Measurements from ENCODE around the gene ZNF385A. TPM values are rescaled to one million over a fixed set of nuclear protein-coding genes. Genes with fewer than 3 reads are reported as not detected.

The ZNF385A gene
- total RNA-seq, 1 donor from 2014 or later, result 5.6 TPM

- no peaks in the 10 kb centered on the region for H3K27me3 ChIP-seq (ENCODE audit: control insufficient read depth, insufficient read depth, low read length)
- peaks cover 7% of the 10 kb centered on the region for H3K36me3 ChIP-seq (ENCODE audit: control insufficient read depth, insufficient read depth, low read length)
- DNase-seq (ENCODE audit: low read depth), result no peak
- TF ChIP-seq CTCF (IDR thresholded peaks at IDR 0.05; ENCODE audit: insufficient read depth, low read length, poor library complexity, severe bottlenecking), result no peak
- no peak overlapping the region for H3K4me3 ChIP-seq (ENCODE audit: low read depth, low read length)
Observed at GRCh38 chr12:54397157-54397556, 12.6 kb upstream of the ZNF385A start.

- no peak for TF ChIP-seq CTCF (IDR thresholded peaks at IDR 0.05; ENCODE audit: insufficient read depth, low read length, poor library complexity, severe bottlenecking)
- no peak for DNase-seq (ENCODE audit: low read depth)
- H3K36me3 ChIP-seq (ENCODE audit: control insufficient read depth, insufficient read depth, low read length), result peaks cover 2% of the 10 kb centered on the region
- no peaks in the 10 kb centered on the region for H3K27me3 ChIP-seq (ENCODE audit: control insufficient read depth, insufficient read depth, low read length)
- no peak overlapping the region for H3K4me3 ChIP-seq (ENCODE audit: low read depth, low read length)
Observed at GRCh38 chr12:54395545-54395944, 11.0 kb upstream of the ZNF385A start.

GRCh38 chr12:54394986-54395385 lies 10.5 kb upstream of the ZNF385A start:
- peaks cover 2% of the 10 kb centered on the region for H3K36me3 ChIP-seq (ENCODE audit: control insufficient read depth, insufficient read depth, low read length)
- TF ChIP-seq CTCF (IDR thresholded peaks at IDR 0.05; ENCODE audit: insufficient read depth, low read length, poor library complexity, severe bottlenecking), result no peak
- no peaks in the 10 kb centered on the region for H3K27me3 ChIP-seq (ENCODE audit: control insufficient read depth, insufficient read depth, low read length)
- H3K4me3 ChIP-seq (ENCODE audit: low read depth, low read length), result no peak overlapping the region
- no peak for DNase-seq (ENCODE audit: low read depth)

- no peak for DNase-seq (ENCODE audit: low read depth)
- Histone ChIP-seq H3K4me3 (ENCODE audit: low read depth, low read length) (no peak overlapping the region), H3K27me3 (ENCODE audit: control insufficient read depth, insufficient read depth, low read length) (no peaks in the 10 kb centered on the region), H3K36me3 (ENCODE audit: control insufficient read depth, insufficient read depth, low read length) (peaks cover 2% of the 10 kb centered on the region)
- peak; percentile 60 for TF ChIP-seq CTCF (IDR thresholded peaks at IDR 0.05; ENCODE audit: insufficient read depth, low read length, poor library complexity, severe bottlenecking)
Observed at GRCh38 chr12:54394281-54394719, 9.8 kb upstream of the ZNF385A start.

- Histone ChIP-seq H3K4me3 (ENCODE audit: low read depth, low read length) (no peak overlapping the region), H3K36me3 (ENCODE audit: control insufficient read depth, insufficient read depth, low read length) (peaks cover 2% of the 10 kb centered on the region), H3K27me3 (ENCODE audit: control insufficient read depth, insufficient read depth, low read length) (no peaks in the 10 kb centered on the region)
- no peak for TF ChIP-seq CTCF (IDR thresholded peaks at IDR 0.05; ENCODE audit: insufficient read depth, low read length, poor library complexity, severe bottlenecking)
- DNase-seq (ENCODE audit: low read depth), result no peak
Observed at GRCh38 chr12:54393743-54394142, 9.2 kb upstream of the ZNF385A start.

GRCh38 chr12:54393207-54393609 lies 8.7 kb upstream of the ZNF385A start:
- Histone ChIP-seq H3K4me3 (ENCODE audit: low read depth, low read length) (no peak overlapping the region), H3K36me3 (ENCODE audit: control insufficient read depth, insufficient read depth, low read length) (no peaks in the 10 kb centered on the region), H3K27me3 (ENCODE audit: control insufficient read depth, insufficient read depth, low read length) (no peaks in the 10 kb centered on the region)
- no peak for DNase-seq (ENCODE audit: low read depth)
- TF ChIP-seq CTCF (IDR thresholded peaks at IDR 0.05; ENCODE audit: insufficient read depth, low read length, poor library complexity, severe bottlenecking), result no peak

All from kidney epithelial cell (primary cell).